ENCODE results near the gene RFFL.
"Not testable (repeated sequence)": the region's sequence is repeated elsewhere in the genome, so short reads cannot be mapped to it uniquely, and the experiment has no call there.

Gene RFFL

GRCh38 chr17:35046740-35047283 lies 16.7 kb downstream of the RFFL start:
- DNase-seq (ENCODE audit: low read depth) = no peak

GRCh38 chr17:35046245-35046644 lies 17.3 kb downstream of the RFFL start:
- no peak for DNase-seq (ENCODE audit: low read depth)

- DNase-seq (ENCODE audit: low read depth) = not testable (repeated sequence)
These were observed 18.0 kb downstream of the RFFL start for GRCh38 chr17:35045458-35045979.

GRCh38 chr17:35044181-35044580 lies 19.3 kb downstream of the RFFL start:
- no peak for DNase-seq (ENCODE audit: low read depth)

GRCh38 chr17:35041390-35041789 lies 22.1 kb downstream of the RFFL start:
- no peak for DNase-seq (ENCODE audit: low read depth)

- no peak for DNase-seq (ENCODE audit: low read depth)
These were observed 25.1 kb downstream of the RFFL start for GRCh38 chr17:35038453-35038852.

- DNase-seq (ENCODE audit: low read depth) = no peak
These were observed 32.7 kb downstream of the RFFL start for GRCh38 chr17:35030780-35031179.

- DNase-seq (ENCODE audit: low read depth) = no peak
These were observed 34.8 kb downstream of the RFFL start for GRCh38 chr17:35028531-35029262.

GRCh38 chr17:35028097-35028496 lies 35.4 kb downstream of the RFFL start:
- DNase-seq (ENCODE audit: low read depth) = not testable (repeated sequence)

- no peak for DNase-seq (ENCODE audit: low read depth)
These were observed 38.0 kb downstream of the RFFL start for GRCh38 chr17:35025541-35025940.

- DNase-seq (ENCODE audit: low read depth) = no peak
These were observed 40.0 kb downstream of the RFFL start for GRCh38 chr17:35023538-35023937.

GRCh38 chr17:35022536-35023063 lies 40.9 kb downstream of the RFFL start:
- peak; percentile 75 for DNase-seq (ENCODE audit: low read depth)

- DNase-seq (ENCODE audit: low read depth) = no peak
These were observed 41.8 kb downstream of the RFFL start for GRCh38 chr17:35021520-35022380.

- no peak for DNase-seq (ENCODE audit: low read depth)
These were observed 43.9 kb downstream of the RFFL start for GRCh38 chr17:35019386-35020179.

- no peak for DNase-seq (ENCODE audit: low read depth)
These were observed 44.7 kb downstream of the RFFL start for GRCh38 chr17:35018814-35019213.

GRCh38 chr17:35017021-35017420 lies 46.5 kb downstream of the RFFL start:
- no peak for DNase-seq (ENCODE audit: low read depth)

GRCh38 chr17:35016369-35016768 lies 47.1 kb downstream of the RFFL start:
- no peak for DNase-seq (ENCODE audit: low read depth)

GRCh38 chr17:35011671-35012216 lies 51.8 kb downstream of the RFFL start:
- no peak for DNase-seq (ENCODE audit: low read depth)

- DNase-seq (ENCODE audit: low read depth) = no peak
These were observed 53.4 kb downstream of the RFFL start for GRCh38 chr17:35010093-35010492.

GRCh38 chr17:35006961-35007360 lies 56.5 kb downstream of the RFFL start:
- DNase-seq (ENCODE audit: low read depth) = no peak

- DNase-seq (ENCODE audit: low read depth) = no peak
These were observed 57.2 kb downstream of the RFFL start for GRCh38 chr17:35006345-35006744.
